GM10248 (cell line): ENCODE data around the gene PLA2G2C.
"Not testable (repeated sequence)": the region's sequence is repeated elsewhere in the genome, so short reads cannot be mapped to it uniquely, and the experiment has no call there.

Experiments
- CTCF ChIA-PET: fragments of 300-600 bp; sonication (Branson Sonifier 250); formaldehyde crosslinking; extraction: SDS; loops from one replicate; lab custom pipeline; 2021; ENCODE audit warnings: antibody characterized with exemption; lab: Yijun Ruan, JAX
- POLR2A ChIA-PET: fragments of 350-650 bp; sonication (Branson Sonifier 250); formaldehyde crosslinking; extraction: SDS; loops from one replicate; lab custom pipeline; 2020; ENCODE audit warnings: antibody characterized with exemption; lab: Yijun Ruan, JAX
- DNase-seq: peaks from one replicate; pipeline ENCODE4 v3.0.0; 2012; ENCODE audit errors: extremely low spot score
- CTCF ChIP-seq: IDR thresholded peaks from 2 replicates; pipeline ENCODE4 v1.5.1; 2012; ENCODE audit warnings: mild to moderate bottlenecking, low read depth; ENCODE audit errors: extremely low read depth, missing control alignments, control extremely low read depth

Gene PLA2G2C

GRCh38 chr1:20228314-20228825, 42.1 kb upstream of the PLA2G2C start:
- ChIA-PET CTCF (interaction anchor here (0.9 to 2.8 kb wide), 3 partner anchors 11 to 17 kb away, joined by 3 to 11 read pairs (median 3); no protein-coding TSS in a partner anchor), POLR2A (no interaction called here)
- DNase-seq, result no peak
- TF ChIP-seq CTCF, result no peak

GRCh38 chr1:20227704-20228103, 41.4 kb upstream of the PLA2G2C start:
- no peak for TF ChIP-seq CTCF
- ChIA-PET CTCF (interaction anchor here (0.9 to 2.8 kb wide), 2 partner anchors 11 to 15 kb away, joined by 3 to 11 read pairs; no protein-coding TSS in a partner anchor), POLR2A (no interaction called here)
- DNase-seq, result no peak

GRCh38 chr1:20224546-20224945, 38.2 kb upstream of the PLA2G2C start:
- ChIA-PET CTCF (interaction anchor here (1.4 kb wide), 1 partner anchor 12 kb away, joined by 3 read pairs; no protein-coding TSS in a partner anchor), POLR2A (no interaction called here)
- no peak for DNase-seq
- TF ChIP-seq CTCF, result no peak

- TF ChIP-seq CTCF, result no peak
- no peak for DNase-seq
- ChIA-PET POLR2A (no interaction called here), CTCF (interaction anchor here (1.4 kb wide), 1 partner anchor 11 kb away, joined by 3 read pairs; no protein-coding TSS in a partner anchor)
These were observed 37.5 kb upstream of the PLA2G2C start for GRCh38 chr1:20223551-20224419.

GRCh38 chr1:20223106-20223505, 36.8 kb upstream of the PLA2G2C start:
- TF ChIP-seq CTCF, result no peak
- DNase-seq, result no peak
- POLR2A ChIA-PET, result no interaction called here
- CTCF ChIA-PET, result interaction anchor here (0.9 kb wide), 1 partner anchor 10 kb away, joined by 4 read pairs; no protein-coding TSS in a partner anchor

GRCh38 chr1:20220036-20220435, 33.7 kb upstream of the PLA2G2C start:
- CTCF ChIA-PET, result interaction anchor here (8.8 kb wide), 1 partner anchor 273 kb away, joined by 116 read pairs; no protein-coding TSS in a partner anchor
- DNase-seq, result no peak
- POLR2A ChIA-PET, result no interaction called here
- TF ChIP-seq CTCF, result no peak

GRCh38 chr1:20219053-20219452, 32.7 kb upstream of the PLA2G2C start:
- CTCF ChIA-PET, result interaction anchor here (1.8 to 8.8 kb wide), 2 partner anchors 212 to 274 kb away, joined by 7 to 116 read pairs; no protein-coding TSS in a partner anchor
- POLR2A ChIA-PET, DNase-seq: not testable (repeated sequence)
